HEK293T (cell line): Measurements from ENCODE around the gene CCSER1.
"Not testable (repeated sequence)": the region's sequence is repeated elsewhere in the genome, so short reads cannot be mapped to it uniquely, and the experiment has no call there.

Experiments used
- CTCF ChIA-PET: fragments of 350-600 bp; formaldehyde crosslinking; extraction: SDS; loops from one replicate; lab custom pipeline; 2021; ENCODE audit warnings: antibody characterized with exemption, inconsistent platforms; lab: Yijun Ruan, JAX
- POLR2A ChIA-PET: fragments of 350-600 bp; formaldehyde crosslinking; extraction: SDS; loops from one replicate; lab custom pipeline; 2020; ENCODE audit warnings: antibody characterized with exemption, inconsistent platforms; lab: Yijun Ruan, JAX
- DNase-seq: peaks from one replicate; pipeline ENCODE4 v3.0.0; 2012; ENCODE audit warnings: mixed read lengths; ENCODE audit errors: extremely low spot score
- ARNT ChIP-seq: fragments of 450-650 bp; IDR thresholded peaks from 2 replicates; pipeline ENCODE4 v1.6.1; 2017; ENCODE audit warnings: mild to moderate bottlenecking
- BHLHE40 ChIP-seq: fragments of 450-650 bp; IDR thresholded peaks from 2 replicates; pipeline ENCODE4 v1.6.1; 2016; ENCODE audit warnings: mild to moderate bottlenecking, moderate library complexity, borderline replicate concordance
- CTBP1 ChIP-seq: fragments of 450-650 bp; IDR thresholded peaks from 2 replicates; pipeline ENCODE4 v1.6.1; 2016; ENCODE audit warnings: borderline replicate concordance
- ELF4 ChIP-seq: fragments of 450-650 bp; IDR thresholded peaks from 2 replicates; pipeline ENCODE4 v1.6.1; 2017; ENCODE audit warnings: antibody characterized with exemption
- FOXA1 ChIP-seq: fragments of 450-650 bp; IDR thresholded peaks from 2 replicates; pipeline ENCODE4 v1.6.1; 2016; ENCODE audit warnings: mild to moderate bottlenecking
- FOXK2 ChIP-seq: fragments of 450-650 bp; IDR thresholded peaks from 2 replicates; pipeline ENCODE4 v1.6.1; 2016; ENCODE audit warnings: mild to moderate bottlenecking
- FOXM1 ChIP-seq: fragments of 450-650 bp; IDR thresholded peaks from 2 replicates; pipeline ENCODE4 v1.6.1; 2017; ENCODE audit warnings: mild to moderate bottlenecking, borderline replicate concordance
- HDGF ChIP-seq: fragments of 450-650 bp; IDR thresholded peaks from 2 replicates; pipeline ENCODE4 v1.6.1; 2017; ENCODE audit warnings: antibody characterized with exemption, borderline replicate concordance
- L3MBTL2 ChIP-seq: fragments of 450-650 bp; conservative IDR thresholded peaks from 2 replicates; pipeline ENCODE4 v1.6.1; 2016; ENCODE audit warnings: mild to moderate bottlenecking
- LEF1 ChIP-seq: fragments of 450-650 bp; IDR thresholded peaks from 2 replicates; pipeline ENCODE4 v1.6.1; 2017; ENCODE audit warnings: mild to moderate bottlenecking, borderline replicate concordance
- NFRKB ChIP-seq: fragments of 450-650 bp; IDR thresholded peaks from 2 replicates; pipeline ENCODE4 v1.6.1; 2016; ENCODE audit warnings: mild to moderate bottlenecking, moderate library complexity
- SP1 ChIP-seq: fragments of 450-650 bp; IDR thresholded peaks from 2 replicates; pipeline ENCODE4 v1.6.1; 2017
- SUZ12 ChIP-seq: fragments of 450-650 bp; IDR thresholded peaks from 2 replicates; pipeline ENCODE4 v1.6.1; 2016; ENCODE audit warnings: mild to moderate bottlenecking
- TARDBP ChIP-seq: fragments of 450-650 bp; IDR thresholded peaks from 2 replicates; pipeline ENCODE4 v1.6.1; 2016
- ZNF384 ChIP-seq: fragments of 450-650 bp; IDR thresholded peaks from 2 replicates; pipeline ENCODE4 v1.6.1; 2016
- TF ChIP-seq, protein P1 (sequence below): fragments of 450-650 bp; IDR thresholded peaks from 2 replicates; pipeline ENCODE4 v1.6.1; 2016

The CCSER1 gene

DNA sequence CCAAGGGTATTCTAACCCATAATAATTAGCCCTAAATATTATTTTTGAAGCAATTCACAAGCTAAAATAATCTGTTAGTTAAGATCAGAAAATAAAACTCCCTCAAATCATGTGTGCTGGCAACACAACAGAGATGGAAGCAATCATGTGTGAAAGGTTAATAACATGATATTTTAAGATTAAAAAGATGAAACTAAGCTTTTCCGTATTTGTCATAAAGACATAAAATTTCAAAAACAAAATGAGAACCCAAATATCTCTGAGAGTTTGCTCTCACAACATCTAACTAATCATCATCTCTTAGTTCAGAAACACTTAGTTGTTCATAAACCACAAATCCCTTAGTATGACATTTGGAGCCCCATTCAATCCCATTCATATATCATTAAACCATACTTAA lies 749.1 kb downstream of the CCSER1 start:
- TF ChIP-seq TARDBP (no peak), CTBP1 (no peak), ARNT (no peak), SP1 (no peak), SUZ12 (no peak), ZNF384 (no peak), FOXA1 (no peak), ELF4 (no peak), FOXM1 (no peak), L3MBTL2 (no peak), NFRKB (no peak), FOXK2 (no peak), BHLHE40 (no peak), LEF1 (no peak), HDGF (no peak)
- CTCF ChIA-PET, result no interaction called here
- POLR2A ChIA-PET, result no interaction called here
- no peak for DNase-seq

DNA sequence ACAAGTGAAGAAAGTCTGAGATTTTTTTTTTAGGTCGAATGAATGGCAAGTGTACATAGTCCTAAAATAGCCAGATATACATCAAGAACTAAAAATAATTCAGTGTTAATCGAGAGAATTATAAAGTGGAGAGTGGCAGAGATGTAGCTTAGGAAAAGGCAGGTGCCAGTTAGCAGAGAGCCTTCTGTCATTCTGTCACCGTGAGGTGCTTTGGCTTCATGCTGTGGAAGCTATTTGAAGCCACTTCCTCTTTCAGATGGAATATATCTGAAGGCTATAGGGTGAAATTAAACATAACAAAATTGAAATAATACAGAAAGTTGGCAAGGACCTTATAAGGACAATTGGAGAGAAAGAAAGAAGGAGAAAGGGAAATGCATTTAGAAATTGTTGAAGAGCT lies 756.3 kb downstream of the CCSER1 start:
- ChIA-PET POLR2A (no interaction called here), CTCF (no interaction called here)
- TF ChIP-seq, protein P1, sequence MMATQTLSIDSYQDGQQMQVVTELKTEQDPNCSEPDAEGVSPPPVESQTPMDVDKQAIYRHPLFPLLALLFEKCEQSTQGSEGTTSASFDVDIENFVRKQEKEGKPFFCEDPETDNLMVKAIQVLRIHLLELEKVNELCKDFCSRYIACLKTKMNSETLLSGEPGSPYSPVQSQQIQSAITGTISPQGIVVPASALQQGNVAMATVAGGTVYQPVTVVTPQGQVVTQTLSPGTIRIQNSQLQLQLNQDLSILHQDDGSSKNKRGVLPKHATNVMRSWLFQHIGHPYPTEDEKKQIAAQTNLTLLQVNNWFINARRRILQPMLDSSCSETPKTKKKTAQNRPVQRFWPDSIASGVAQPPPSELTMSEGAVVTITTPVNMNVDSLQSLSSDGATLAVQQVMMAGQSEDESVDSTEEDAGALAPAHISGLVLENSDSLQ, result no peak
- no peak for TF ChIP-seq SP1
- no peak for TF ChIP-seq NFRKB
- no peak for DNase-seq

DNA sequence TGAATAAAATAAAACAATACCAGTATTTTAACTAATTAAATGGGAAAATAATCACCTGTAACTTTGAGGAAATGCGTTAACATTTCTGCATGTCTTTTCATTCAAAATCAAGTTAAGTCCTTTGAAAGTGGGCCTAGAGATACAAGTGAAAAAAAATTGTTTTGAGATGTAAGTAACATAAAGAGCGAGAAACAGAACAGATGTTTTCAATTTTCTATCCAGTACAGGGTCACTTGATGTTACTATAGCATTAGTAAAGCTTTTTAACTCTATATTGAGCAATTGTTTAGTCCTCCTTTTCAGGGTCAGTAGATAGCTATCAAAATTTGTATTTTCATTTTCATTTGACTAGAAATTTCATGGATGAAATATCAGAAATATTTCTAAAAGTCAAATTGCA lies 761.4 kb downstream of the CCSER1 start:
- ChIA-PET CTCF (no interaction called here), POLR2A (no interaction called here)
- no peak for TF ChIP-seq SP1
- DNase-seq, result no peak

DNA sequence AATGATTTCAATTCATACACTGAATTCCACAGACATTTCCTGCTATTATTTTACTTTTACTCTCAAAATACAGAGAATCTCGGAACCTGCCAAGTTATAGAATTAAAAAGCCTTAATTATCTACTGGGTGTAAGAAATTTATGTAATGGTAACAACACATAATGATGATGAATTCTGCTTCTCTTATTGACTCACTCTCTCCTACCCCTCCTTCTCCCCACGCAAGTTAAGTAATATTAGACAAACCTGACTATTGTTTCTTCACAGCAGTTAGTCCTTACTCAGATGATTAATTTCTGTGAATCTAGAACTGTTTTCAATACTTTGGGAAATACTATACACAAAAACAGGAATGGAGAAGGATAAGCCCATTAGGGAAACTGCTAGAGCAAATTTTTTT lies 762.0 kb downstream of the CCSER1 start:
- TF ChIP-seq CTBP1 (no peak), LEF1 (no peak), HDGF (no peak), TARDBP (no peak)
- no peak for DNase-seq
- POLR2A ChIA-PET, result no interaction called here
- CTCF ChIA-PET, result interaction anchor here (0.7 kb wide), 1 partner anchor 1133 kb away, joined by 5 read pairs; no protein-coding TSS in a partner anchor

DNA sequence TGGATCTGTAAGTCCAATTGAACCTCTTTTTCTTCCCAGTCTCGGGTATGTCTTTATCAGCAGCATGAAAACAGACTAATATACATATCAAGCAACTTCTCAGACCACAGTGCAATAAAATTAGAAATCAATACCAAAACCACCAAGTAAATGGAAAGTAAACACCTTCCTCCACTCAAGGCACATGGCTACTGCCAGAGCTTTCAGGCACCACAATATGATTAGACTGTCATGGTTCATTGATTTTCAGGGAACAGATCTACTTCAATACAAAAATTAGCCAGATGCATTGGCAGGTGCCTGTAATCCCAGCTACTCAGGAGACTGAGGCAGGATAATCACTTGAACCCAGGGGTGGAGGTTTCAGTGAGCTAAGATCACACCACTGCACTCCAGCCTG lies 776.2 kb downstream of the CCSER1 start:
- DNase-seq, POLR2A ChIA-PET, CTCF ChIA-PET: not testable (repeated sequence)

DNA sequence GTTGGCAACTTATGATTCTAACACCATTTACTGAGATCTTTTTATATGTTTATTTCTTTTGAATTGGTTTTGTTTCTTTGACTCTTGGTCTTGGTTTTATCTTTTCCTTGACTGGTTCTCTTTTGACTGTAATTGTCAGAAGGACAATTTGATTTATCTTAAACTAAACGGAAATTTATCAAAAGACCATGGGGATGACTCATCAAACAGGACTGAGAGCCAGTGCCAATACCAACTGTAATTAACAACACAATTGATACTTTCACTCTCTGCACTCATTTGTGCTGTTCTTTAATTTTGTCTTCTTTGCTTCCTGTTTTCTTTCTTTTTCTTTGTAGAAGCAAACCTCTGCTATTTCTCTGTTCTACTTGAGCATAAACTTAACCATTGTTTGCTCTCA lies 776.8 kb downstream of the CCSER1 start:
- ChIA-PET POLR2A (no interaction called here), CTCF (no interaction called here)
- TF ChIP-seq BHLHE40 (no peak), CTBP1 (no peak), FOXM1 (no peak), FOXA1 (no peak)
- TF ChIP-seq, protein P1, result no peak
- DNase-seq, result no peak

DNA sequence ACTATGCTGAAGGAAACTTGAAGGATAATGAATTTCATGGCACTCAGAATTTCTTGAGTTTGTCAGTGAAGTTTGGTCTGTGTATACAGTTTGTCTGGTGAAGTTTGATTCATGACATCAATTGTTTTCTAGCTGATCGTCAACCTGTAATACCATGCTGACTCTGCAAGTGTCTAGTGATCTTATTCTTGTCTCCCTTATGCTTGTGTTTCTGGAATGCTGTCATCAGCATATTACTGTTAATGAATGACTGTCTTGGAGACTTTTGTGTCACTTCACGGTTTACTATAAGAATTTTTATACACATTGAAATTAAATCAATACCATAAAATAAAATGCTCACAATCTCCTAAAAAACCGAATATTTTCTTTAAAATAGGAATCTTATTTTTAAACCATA lies 779.0 kb downstream of the CCSER1 start:
- TF ChIP-seq FOXK2 (no peak), ARNT (no peak), TARDBP (no peak), ZNF384 (no peak)
- DNase-seq, result no peak
- CTCF ChIA-PET, result no interaction called here
- POLR2A ChIA-PET, result no interaction called here

DNA sequence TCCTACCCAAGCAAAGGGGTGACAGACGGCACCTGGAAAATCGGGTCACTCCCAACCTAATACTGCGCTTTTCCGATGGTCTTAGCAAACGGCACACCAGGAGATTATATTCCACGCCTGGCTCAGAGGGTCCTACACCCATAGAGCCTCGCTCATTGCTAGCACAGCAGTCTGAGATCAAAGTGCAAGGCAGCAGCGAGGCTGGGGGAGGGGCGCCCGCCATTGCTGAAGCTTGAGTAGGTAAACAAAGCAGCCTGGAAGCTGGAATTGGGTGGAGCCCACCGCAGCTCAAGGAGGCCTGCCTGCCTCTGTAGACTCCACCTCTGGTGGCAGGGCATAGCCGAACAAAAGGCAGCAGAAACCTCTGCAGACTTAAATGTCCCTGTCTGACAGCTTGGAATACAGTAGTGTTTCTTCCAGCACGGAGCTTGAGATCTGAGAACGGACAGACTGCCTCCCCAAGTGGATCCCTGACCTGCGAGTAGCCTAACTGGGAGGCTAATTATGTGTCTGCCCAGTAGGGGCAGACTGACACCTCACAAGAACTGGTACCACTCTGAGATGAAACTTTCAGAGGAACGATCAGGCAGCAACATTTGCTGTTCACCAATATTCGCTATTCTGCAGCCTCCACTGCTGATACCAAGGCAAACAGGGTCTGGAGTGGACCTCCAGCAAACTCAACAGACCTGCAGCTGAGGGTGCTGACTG lies 784.7 kb downstream of the CCSER1 start:
- CTCF ChIA-PET, POLR2A ChIA-PET, DNase-seq: not testable (repeated sequence)

DNA sequence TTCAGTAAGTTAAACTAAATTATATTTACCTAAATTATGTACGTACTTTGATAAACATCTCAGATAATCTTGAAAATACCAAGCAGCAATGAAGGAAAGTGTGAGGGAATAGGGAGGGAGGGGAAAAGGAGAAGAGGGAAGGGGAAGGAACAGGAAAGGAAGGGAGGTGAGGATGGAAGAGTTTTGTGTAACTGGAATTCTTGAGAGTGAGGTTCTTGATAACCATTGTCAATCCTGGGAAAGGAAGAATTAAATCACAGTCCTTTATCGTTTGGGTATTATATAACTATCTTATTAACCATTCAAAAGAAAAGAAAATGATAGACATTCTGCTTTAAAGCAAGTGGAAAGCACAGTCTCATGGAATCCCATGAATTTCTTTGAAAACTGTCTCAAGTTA lies 795.0 kb downstream of the CCSER1 start:
- TF ChIP-seq ELF4, result no peak
- no peak for DNase-seq
- ChIA-PET CTCF (no interaction called here), POLR2A (no interaction called here)
